ENCODE measurements around the gene WIPF2. TPM values are rescaled to one million over a fixed set of nuclear protein-coding genes. Genes with fewer than 3 reads are reported as not detected.

WIPF2 gene
- total and polyA plus RNA-seq, 4 experiments from 2014 or later, result 5.2 to 34.7 (median 24.0) TPM

DNA sequence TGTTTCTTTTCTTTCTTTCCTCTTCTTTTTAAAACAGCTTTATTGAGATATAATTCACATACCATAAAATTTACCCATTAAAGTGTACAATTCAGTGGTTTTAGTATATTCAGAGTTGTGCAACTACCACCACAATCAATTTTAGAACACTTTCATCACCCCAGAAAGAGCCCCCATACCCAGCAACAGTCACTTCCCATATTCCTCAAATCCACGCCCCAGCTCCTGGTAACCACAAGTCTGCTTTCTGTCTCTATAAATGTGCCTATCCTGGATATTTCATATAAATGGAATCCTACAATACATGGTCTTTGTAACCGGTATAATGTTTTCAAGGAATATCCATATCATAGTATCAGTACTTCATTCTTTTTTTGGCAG, 109.3 kb downstream of the WIPF2 start:
- POLR2A ChIA-PET (ENCODE audit: partially characterized antibody), result interaction anchor here (0.6 to 37.1 kb wide), 4 partner anchors 16 to 228 kb away, joined by 3 to 1054 read pairs (median 185); partner anchors contain the start of genes NR1D1 and RARA
- peaks cover 63 to 98% (median 79%) of the 10 kb centered on the region in 4 donors for H3K4me1 Mint-ChIP-seq
- no peak overlapping the region for H3K4me3 ChIP-seq (ENCODE audit: low read length in 2 of 2)

DNA sequence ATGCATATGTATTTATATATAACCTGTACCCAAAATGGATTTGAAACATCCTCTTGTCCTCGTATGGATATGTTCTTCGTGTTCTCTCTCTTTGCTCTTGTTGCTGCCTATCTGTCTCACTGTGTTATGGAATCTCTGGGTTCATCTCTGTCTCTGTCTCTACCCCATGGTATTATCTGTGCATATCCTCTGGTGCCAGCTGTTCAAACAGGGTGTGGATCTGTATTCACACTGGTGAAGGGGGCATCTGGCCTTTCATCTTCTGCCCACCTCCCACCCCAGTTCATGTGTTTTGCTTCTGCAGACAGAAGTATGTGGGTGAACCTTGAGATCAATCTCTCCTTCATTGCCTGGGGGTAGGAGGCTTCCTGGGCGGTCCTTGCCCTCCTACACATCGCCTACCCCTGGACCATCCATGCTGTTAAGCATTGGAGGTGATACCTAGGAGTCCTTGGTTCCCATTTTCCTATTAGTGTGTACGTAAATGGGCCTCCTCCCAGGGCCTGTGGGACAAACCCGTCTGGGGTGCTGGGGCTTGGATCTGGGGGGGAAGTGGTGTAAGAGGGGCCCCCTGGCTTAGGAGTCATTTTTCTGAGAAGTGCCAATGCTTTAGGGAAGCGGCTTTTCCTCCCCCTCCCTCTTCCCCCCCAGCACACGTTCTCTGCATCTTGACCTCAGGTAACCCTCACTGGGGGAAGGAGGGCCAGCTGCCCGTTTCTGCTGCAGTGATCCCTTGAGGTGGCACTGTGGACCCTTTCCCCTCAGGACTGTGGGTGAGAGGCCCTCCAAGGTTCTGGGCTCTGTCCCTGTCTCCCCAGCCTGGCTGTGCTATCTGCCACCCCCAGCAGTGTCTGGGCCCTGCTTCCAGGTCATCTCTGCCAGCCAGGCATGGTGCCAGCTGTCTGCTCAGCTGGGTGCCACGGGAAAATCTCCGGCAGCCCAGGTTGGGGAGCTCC, 111.0 kb downstream of the WIPF2 start:
- Mint-ChIP-seq H3K27ac (peak overlapping the region; percentile 64 to 100 (median 91)), H3K27me3 (no peaks in the 10 kb centered on the region), H3K4me1 (peaks cover 64 to 98% (median 82%) of the 10 kb centered on the region in 4 donors), H3K36me3 (peaks cover 16 to 36% of the 10 kb centered on the region in 2 donors), H3K9me3 (no peaks in the 10 kb centered on the region), H3K4me3 (peak overlapping the region in 7 of 8 donors; percentile 22 to 77 (median 60))
- peaks cover 10% of the 10 kb centered on the region for H3K36me3 ChIP-seq (ENCODE audit: insufficient read depth, low read length)
- H3K27ac ChIP-seq (ENCODE audit: low read depth, low read length), result peak overlapping the region; percentile 54
- peak overlapping the region; percentile 30 to 38 for H3K4me3 ChIP-seq (ENCODE audit: low read length in 2 of 2)
- ChIA-PET CTCF (ENCODE audit: partially characterized antibody) (interaction anchor here (1.2 to 18.7 kb wide), 5 partner anchors 13 to 25 kb away, joined by 6 to 252 read pairs (median 9); partner anchors contain the start of gene RARA), POLR2A (ENCODE audit: partially characterized antibody) (interaction anchor here (29.0 to 37.1 kb wide), 2 partner anchors 14 to 15 kb away, joined by 1054 read pairs; partner anchors contain the start of gene RARA)
- H3K9me3 ChIP-seq (ENCODE audit: control insufficient read depth in 1 of 2, low read length in 2 of 2), result no peaks in the 10 kb centered on the region
- no peak for DNase-seq
- no peaks in the 10 kb centered on the region for H3K27me3 ChIP-seq (ENCODE audit: insufficient read depth, low read length)
- intact Hi-C loops (cut with micrococcal nuclease), result no loop called here
- H3K4me1 ChIP-seq (ENCODE audit: insufficient read depth, low read length), result peaks cover 98% of the 10 kb centered on the region

More for the DNA sequence above, 109.3 kb downstream of the WIPF2 start:
- intact Hi-C loops (cut with micrococcal nuclease), result no loop called here
- peaks cover 97% of the 10 kb centered on the region for H3K4me1 ChIP-seq (ENCODE audit: insufficient read depth, low read length)
- DNase-seq, result no peak
- H3K9me3 Mint-ChIP-seq, result no peaks in the 10 kb centered on the region
- H3K27ac ChIP-seq (ENCODE audit: low read depth, low read length), result peak overlapping the region; percentile 1
- peaks cover 13 to 31% of the 10 kb centered on the region in 2 donors for H3K36me3 Mint-ChIP-seq
- peaks cover 10% of the 10 kb centered on the region for H3K36me3 ChIP-seq (ENCODE audit: insufficient read depth, low read length)
- peak overlapping the region; percentile 84 to 100 (median 99) for H3K27ac Mint-ChIP-seq
- no peaks in the 10 kb centered on the region for H3K9me3 ChIP-seq (ENCODE audit: control insufficient read depth in 1 of 2, low read length in 2 of 2)
- no peaks in the 10 kb centered on the region for H3K27me3 Mint-ChIP-seq
- no peaks in the 10 kb centered on the region for H3K27me3 ChIP-seq (ENCODE audit: insufficient read depth, low read length)
- CTCF ChIA-PET (ENCODE audit: partially characterized antibody), result interaction anchor here (0.7 to 18.7 kb wide), 7 partner anchors 9 to 248 kb away, joined by 3 to 252 read pairs (median 16); partner anchors contain the start of gene RARA
- H3K4me3 Mint-ChIP-seq, result peak overlapping the region; percentile 5 to 98 (median 65)

DNA sequence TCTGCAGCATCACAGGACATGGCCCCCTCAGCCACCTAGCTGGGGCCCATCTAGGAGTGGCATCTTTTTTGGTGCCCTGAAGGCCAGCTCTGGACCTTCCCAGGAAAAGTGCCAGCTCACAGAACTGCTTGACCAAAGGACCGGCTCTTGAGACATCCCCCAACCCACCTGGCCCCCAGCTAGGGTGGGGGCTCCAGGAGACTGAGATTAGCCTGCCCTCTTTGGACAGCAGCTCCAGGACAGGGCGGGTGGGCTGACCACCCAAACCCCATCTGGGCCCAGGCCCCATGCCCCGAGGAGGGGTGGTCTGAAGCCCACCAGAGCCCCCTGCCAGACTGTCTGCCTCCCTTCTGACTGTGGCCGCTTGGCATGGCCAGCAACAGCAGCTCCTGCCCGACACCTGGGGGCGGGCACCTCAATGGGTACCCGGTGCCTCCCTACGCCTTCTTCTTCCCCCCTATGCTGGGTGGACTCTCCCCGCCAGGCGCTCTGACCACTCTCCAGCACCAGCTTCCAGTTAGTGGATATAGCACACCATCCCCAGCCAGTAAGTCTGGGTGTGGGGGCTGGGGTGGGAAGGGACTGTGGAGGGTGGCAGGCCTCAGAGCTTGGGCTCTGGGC, 111.9 kb downstream of the WIPF2 start:
- Mint-ChIP-seq H3K9me3 (no peaks in the 10 kb centered on the region), H3K27ac (peak overlapping the region; percentile 52 to 99 (median 85)), H3K4me1 (peaks cover 59 to 93% (median 76%) of the 10 kb centered on the region in 4 donors), H3K4me3 (peak overlapping the region in 7 of 8 donors; percentile 21 to 77 (median 63)), H3K36me3 (peaks cover 16 to 34% of the 10 kb centered on the region in 2 donors), H3K27me3 (no peaks in the 10 kb centered on the region)
- H3K36me3 ChIP-seq (ENCODE audit: insufficient read depth, low read length), result peaks cover 10% of the 10 kb centered on the region
- no peaks in the 10 kb centered on the region for H3K9me3 ChIP-seq (ENCODE audit: control insufficient read depth in 1 of 2, low read length in 2 of 2)
- peaks cover 91% of the 10 kb centered on the region for H3K4me1 ChIP-seq (ENCODE audit: insufficient read depth, low read length)
- peak overlapping the region; percentile 54 for H3K27ac ChIP-seq (ENCODE audit: low read depth, low read length)
- no peaks in the 10 kb centered on the region for H3K27me3 ChIP-seq (ENCODE audit: insufficient read depth, low read length)
- POLR2A ChIA-PET (ENCODE audit: partially characterized antibody), result interaction anchor here (0.5 to 37.1 kb wide), 4 partner anchors 13 to 182 kb away, joined by 3 to 1054 read pairs (median 528); partner anchors contain the start of gene RARA
- H3K4me3 ChIP-seq (ENCODE audit: low read length in 2 of 2), result peak overlapping the region in 1 of 2 donors; percentile 13
- CTCF ChIA-PET (ENCODE audit: partially characterized antibody), result interaction anchor here (1.4 to 18.7 kb wide), 3 partner anchors 14 to 24 kb away, joined by 7 to 252 read pairs (median 9); partner anchors contain the start of gene RARA
- no peak for DNase-seq
- intact Hi-C loops (cut with micrococcal nuclease), result no loop called here

DNA sequence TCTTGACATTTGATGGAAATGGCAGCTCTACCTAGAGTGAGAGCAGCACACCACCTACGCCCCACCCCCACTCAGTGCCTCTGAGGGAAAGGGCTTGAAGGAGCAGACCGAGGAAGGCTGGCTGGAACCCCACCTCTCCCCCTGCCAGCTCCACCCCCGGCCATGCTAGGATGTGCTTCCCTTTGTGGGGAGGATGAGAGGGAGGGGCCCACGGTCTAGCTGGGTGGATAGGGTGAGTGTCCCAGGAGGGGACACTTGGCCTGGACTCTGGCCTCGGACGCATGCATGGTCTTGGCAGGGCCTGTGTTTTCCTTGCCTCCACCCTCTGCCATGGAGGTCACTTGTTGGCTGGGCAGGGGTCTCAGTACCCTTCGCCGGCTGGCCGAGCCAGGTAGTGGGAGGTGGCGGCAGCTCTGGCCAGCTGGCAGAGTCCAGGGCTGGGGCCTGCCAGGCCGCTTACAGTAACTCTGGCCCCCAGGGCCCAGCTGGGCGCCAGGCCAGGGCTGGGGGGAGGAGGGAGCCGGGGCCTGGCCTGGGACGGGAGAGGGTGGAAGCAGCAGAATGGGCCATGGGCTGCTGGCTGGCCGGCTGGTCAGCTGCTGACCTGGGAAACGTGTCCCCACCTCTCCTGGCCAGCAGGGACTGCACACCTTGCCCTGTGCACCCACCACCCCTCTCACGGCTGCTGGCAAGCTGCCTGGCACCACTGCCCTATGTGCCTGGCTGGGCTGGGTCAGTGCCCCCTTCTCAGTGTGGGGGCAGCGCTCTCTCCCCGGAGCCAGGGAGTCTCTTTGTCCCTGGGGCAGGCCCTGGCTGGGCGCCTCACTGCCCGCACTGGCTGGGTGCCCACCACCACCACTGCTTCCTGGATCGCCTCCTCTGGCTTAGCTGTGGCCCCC, 112.9 kb downstream of the WIPF2 start:
- POLR2A ChIA-PET (ENCODE audit: partially characterized antibody), result interaction anchor here (29.0 to 37.1 kb wide), 2 partner anchors 12 to 17 kb away, joined by 1054 read pairs; partner anchors contain the start of gene RARA

More for the DNA sequence above, 112.9 kb downstream of the WIPF2 start:
- H3K4me1 Mint-ChIP-seq, result peaks cover 52 to 86% (median 71%) of the 10 kb centered on the region in 4 donors
- intact Hi-C loops (cut with micrococcal nuclease), result no loop called here
- no peaks in the 10 kb centered on the region for H3K27me3 Mint-ChIP-seq
- Histone ChIP-seq H3K27ac (ENCODE audit: low read depth, low read length) (peak overlapping the region; percentile 54), H3K9me3 (ENCODE audit: control insufficient read depth in 1 of 2, low read length in 2 of 2) (no peaks in the 10 kb centered on the region), H3K36me3 (ENCODE audit: insufficient read depth, low read length) (peaks cover 10% of the 10 kb centered on the region), H3K4me3 (ENCODE audit: low read length in 2 of 2) (no peak overlapping the region), H3K27me3 (ENCODE audit: insufficient read depth, low read length) (no peaks in the 10 kb centered on the region), H3K4me1 (ENCODE audit: insufficient read depth, low read length) (peaks cover 85% of the 10 kb centered on the region)
- no peak for DNase-seq
- H3K4me3 Mint-ChIP-seq, result peak overlapping the region in 7 of 8 donors; percentile 21 to 75 (median 51)
- H3K27ac Mint-ChIP-seq, result peak overlapping the region; percentile 57 to 99 (median 87)
- peaks cover 16 to 34% of the 10 kb centered on the region in 2 donors for H3K36me3 Mint-ChIP-seq
- no peaks in the 10 kb centered on the region for H3K9me3 Mint-ChIP-seq
- CTCF ChIA-PET (ENCODE audit: partially characterized antibody), result interaction anchor here (1.2 to 18.7 kb wide), 3 partner anchors 23 to 26 kb away, joined by 3 to 252 read pairs (median 9); partner anchors contain the start of gene RARA

Small RNA genes lying within 50 kb of the gene (microRNA-seq; reads per million reads assigned to microRNA genes)
- gene MIR6867 (ENCODE audit: borderline microRNAs expressed, borderline number of aligned reads, borderline replicate concordance), result not detected

Other genes with a start within 250 kb of the WIPF2 start
- 10 to 100 TPM; 59.7 to 60.3 TPM for gene PSMD3, start 238.5 kb upstream of the WIPF2 start, total RNA-seq
- gene PSMD3, start 238.5 kb upstream of the WIPF2 start, polyA plus RNA-seq, result 10 to 100 TPM; 44.6 to 47.9 TPM
- not detected for gene CSF3, start 203.9 kb upstream of the WIPF2 start, total RNA-seq
- gene CSF3, start 203.9 kb upstream of the WIPF2 start, polyA plus RNA-seq, result not detected
- gene MED24, start 164.9 kb upstream of the WIPF2 start, total RNA-seq, result 10 to 100 TPM; 81.1 to 93.0 TPM
- gene MED24, start 164.9 kb upstream of the WIPF2 start, polyA plus RNA-seq, result 10 to 100 TPM; 34.0 to 46.2 TPM
- 10 to 100 TPM; 35.9 to 41.3 TPM for gene THRA, start 156.3 kb upstream of the WIPF2 start, total RNA-seq
- 10 to 100 TPM in 1 of 2 donors, 1 to 10 TPM in 1; 5.8 to 11.9 TPM for gene THRA, start 156.3 kb upstream of the WIPF2 start, polyA plus RNA-seq
- 10 to 100 TPM; 14.8 to 15.1 TPM for gene NR1D1, start 118.7 kb upstream of the WIPF2 start, total RNA-seq
- 10 to 100 TPM in 1 of 2 donors, 1 to 10 TPM in 1; 5.7 to 12.3 TPM for gene NR1D1, start 118.7 kb upstream of the WIPF2 start, polyA plus RNA-seq
- 100 to 1,000 TPM; 130 to 133 TPM for gene MSL1, start 97.3 kb upstream of the WIPF2 start, total RNA-seq
- gene MSL1, start 97.3 kb upstream of the WIPF2 start, polyA plus RNA-seq, result 1 to 10 TPM; 6.0 to 8.3 TPM
- gene CASC3, start 78.8 kb upstream of the WIPF2 start, total RNA-seq, result 100 to 1,000 TPM; 142 to 146 TPM
- gene CASC3, start 78.8 kb upstream of the WIPF2 start, polyA plus RNA-seq, result 10 to 100 TPM; 31.1 to 54.2 TPM
- gene RAPGEFL1, start 41.8 kb upstream of the WIPF2 start, total RNA-seq, result 1 to 10 TPM; 5.4 to 6.5 TPM
- gene RAPGEFL1, start 41.8 kb upstream of the WIPF2 start, polyA plus RNA-seq, result under 1 TPM in 1 of 2 donors, not detected in 1; 0.13 TPM
- 1 to 10 TPM in 1 of 2 experiments, under 1 TPM in 1; 0.72 to 2.1 TPM for gene CDC6, start 68.6 kb downstream of the WIPF2 start, total RNA-seq
- under 1 TPM; 0.61 to 0.87 TPM for gene CDC6, start 68.6 kb downstream of the WIPF2 start, polyA plus RNA-seq
- 10 to 100 TPM; 54.1 to 54.5 TPM for gene RARA, start 89.9 kb downstream of the WIPF2 start, total RNA-seq
- 10 to 100 TPM in 1 of 2 donors, 1 to 10 TPM in 1; 5.1 to 20.7 TPM for gene RARA, start 89.9 kb downstream of the WIPF2 start, polyA plus RNA-seq
- not detected for gene GJD3, start 145.4 kb downstream of the WIPF2 start, total RNA-seq
- gene GJD3, start 145.4 kb downstream of the WIPF2 start, polyA plus RNA-seq, result not detected
- gene TOP2A, start 198.6 kb downstream of the WIPF2 start, total RNA-seq, result 1 to 10 TPM in 1 of 2 experiments, under 1 TPM in 1; 0.47 to 1.1 TPM
- under 1 TPM; 0.10 to 0.14 TPM for gene TOP2A, start 198.6 kb downstream of the WIPF2 start, polyA plus RNA-seq
- 1 to 10 TPM; 5.3 to 5.8 TPM for gene IGFBP4, start 224.1 kb downstream of the WIPF2 start, total RNA-seq
- gene IGFBP4, start 224.1 kb downstream of the WIPF2 start, polyA plus RNA-seq, result 1 to 10 TPM; 3.3 to 6.1 TPM